NCI-H2107 (cell line): ENCODE results near the gene PPP2R2D.

ENCODE experiments used
- DNase-seq: peaks from one replicate; lab custom pipeline; 2025; lab: John Stamatoyannopoulos, UW

Gene PPP2R2D

GRCh38 chr10:131900350-131901152 is at the start of gene PPP2R2D:
TSS of gene PPP2R2D (plus strand) at chr10:131901008. CDS start at chr10:131901149, 141 bp downstream.
- peak; percentile 80 for DNase-seq

- DNase-seq, result no peak
These were observed 49.5 kb upstream of the PPP2R2D start for GRCh38 chr10:131851346-131851745.

- DNase-seq, result no peak
These were observed 48.5 kb upstream of the PPP2R2D start for GRCh38 chr10:131852176-131852822.

GRCh38 chr10:131852823-131853609 is 47.8 kb upstream of the PPP2R2D start:
- no peak for DNase-seq

- no peak for DNase-seq
These were observed 47.2 kb upstream of the PPP2R2D start for GRCh38 chr10:131853610-131853964.

GRCh38 chr10:131854579-131855335 is 46.1 kb upstream of the PPP2R2D start:
- DNase-seq, result no peak

GRCh38 chr10:131855461-131856401 is 45.1 kb upstream of the PPP2R2D start:
- no peak for DNase-seq

- DNase-seq, result no peak
These were observed 44.2 kb upstream of the PPP2R2D start for GRCh38 chr10:131856441-131857094.

- no peak for DNase-seq
These were observed 43.4 kb upstream of the PPP2R2D start for GRCh38 chr10:131857156-131858117.

- no peak for DNase-seq
These were observed 42.7 kb upstream of the PPP2R2D start for GRCh38 chr10:131858118-131858515.

- no peak for DNase-seq
These were observed 42.0 kb upstream of the PPP2R2D start for GRCh38 chr10:131858583-131859340.

- no peak for DNase-seq
These were observed 41.3 kb upstream of the PPP2R2D start for GRCh38 chr10:131859341-131860020.

- no peak for DNase-seq
These were observed 40.5 kb upstream of the PPP2R2D start for GRCh38 chr10:131860311-131860710.

GRCh38 chr10:131860806-131861440 is 39.9 kb upstream of the PPP2R2D start:
- DNase-seq, result no peak

- no peak for DNase-seq
These were observed 38.3 kb upstream of the PPP2R2D start for GRCh38 chr10:131862548-131862947.

- DNase-seq, result no peak
These were observed 35.4 kb upstream of the PPP2R2D start for GRCh38 chr10:131865223-131865917.

- no peak for DNase-seq
These were observed 34.1 kb upstream of the PPP2R2D start for GRCh38 chr10:131866673-131867072.
